Naive B cell (primary cell): ENCODE measurements around the gene AREL1. TPM values are rescaled to one million over a fixed set of nuclear protein-coding genes. Genes with fewer than 3 reads are reported as not detected.
A peak's percentile ranks its signal among the peaks of the same experiment; 100 is the strongest.
"Not testable (repeated sequence)": the region's sequence is repeated elsewhere in the genome, so short reads cannot be mapped to it uniquely, and the experiment has no call there.

Experiments
- ATAC-seq, 2 donors: fragments of 150-1000 bp; cut with Tn5 transposase; 2 replicates each; pipeline ENCODE4 v1.10.0; 2021; ENCODE audit warnings: low read depth in 2 of 2, mild to moderate bottlenecking in 2 of 2, moderate library complexity in 2 of 2
- DNase-seq: peaks from one replicate; pipeline ENCODE4 v3.0.0; 2022
- H3K27ac Mint-ChIP-seq, 6 donors: one replicate each; pipeline ENCODE4 v1.8.0; 2020 to 2022; ENCODE audit warnings: mild to moderate bottlenecking in 6 of 6, mixed read lengths in 6 of 6, moderate library complexity in 5 of 6, inconsistent platforms in 2 of 6
- H3K27me3 Mint-ChIP-seq, 3 donors: one replicate each; pipeline ENCODE4 v1.8.0; 2021 to 2022; ENCODE audit warnings: mixed read lengths in 3 of 3, mild to moderate bottlenecking in 1 of 3
- H3K36me3 Mint-ChIP-seq, 2 donors: one replicate each; pipeline ENCODE4 v1.8.0; 2020 to 2022; ENCODE audit warnings: mixed read lengths in 2 of 2, inconsistent platforms in 1 of 2, mild to moderate bottlenecking in 1 of 2
- H3K4me1 Mint-ChIP-seq, 3 donors: one replicate each; pipeline ENCODE4 v1.8.0; 2020 to 2022; ENCODE audit warnings: mixed read lengths in 3 of 3, inconsistent platforms in 1 of 3, mild to moderate bottlenecking in 1 of 3, moderate library complexity in 1 of 3
- H3K4me3 Mint-ChIP-seq, 8 donors: one replicate each; pipeline ENCODE4 v1.8.0; 2020 to 2022; ENCODE audit warnings: mild to moderate bottlenecking in 8 of 8, mixed read lengths in 8 of 8, moderate library complexity in 8 of 8, inconsistent platforms in 2 of 8
- H3K9me3 Mint-ChIP-seq, 7 donors: one replicate each; pipeline ENCODE4 v1.8.0; 2020 to 2022; ENCODE audit warnings: mixed read lengths in 7 of 7, mild to moderate bottlenecking in 5 of 7, inconsistent platforms in 2 of 7, moderate library complexity in 1 of 7
- polyA plus RNA-seq, 6 donors: library from polyadenylated mRNA; unstranded; fragments of 300-500 nt; fragmentation: Illumina TruSeq; gene quantifications; one replicate each; pipeline ENCODE4 v1.2.3, GENCODE V29; 2021; ENCODE audit warnings: low read depth in 6 of 6

Gene AREL1, protein sequence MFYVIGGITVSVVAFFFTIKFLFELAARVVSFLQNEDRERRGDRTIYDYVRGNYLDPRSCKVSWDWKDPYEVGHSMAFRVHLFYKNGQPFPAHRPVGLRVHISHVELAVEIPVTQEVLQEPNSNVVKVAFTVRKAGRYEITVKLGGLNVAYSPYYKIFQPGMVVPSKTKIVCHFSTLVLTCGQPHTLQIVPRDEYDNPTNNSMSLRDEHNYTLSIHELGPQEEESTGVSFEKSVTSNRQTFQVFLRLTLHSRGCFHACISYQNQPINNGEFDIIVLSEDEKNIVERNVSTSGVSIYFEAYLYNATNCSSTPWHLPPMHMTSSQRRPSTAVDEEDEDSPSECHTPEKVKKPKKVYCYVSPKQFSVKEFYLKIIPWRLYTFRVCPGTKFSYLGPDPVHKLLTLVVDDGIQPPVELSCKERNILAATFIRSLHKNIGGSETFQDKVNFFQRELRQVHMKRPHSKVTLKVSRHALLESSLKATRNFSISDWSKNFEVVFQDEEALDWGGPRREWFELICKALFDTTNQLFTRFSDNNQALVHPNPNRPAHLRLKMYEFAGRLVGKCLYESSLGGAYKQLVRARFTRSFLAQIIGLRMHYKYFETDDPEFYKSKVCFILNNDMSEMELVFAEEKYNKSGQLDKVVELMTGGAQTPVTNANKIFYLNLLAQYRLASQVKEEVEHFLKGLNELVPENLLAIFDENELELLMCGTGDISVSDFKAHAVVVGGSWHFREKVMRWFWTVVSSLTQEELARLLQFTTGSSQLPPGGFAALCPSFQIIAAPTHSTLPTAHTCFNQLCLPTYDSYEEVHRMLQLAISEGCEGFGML
- polyA plus RNA-seq: 10 to 100 TPM in 5 of 6 donors, 1 to 10 TPM in 1; 8.1 to 16.1 (median 13.6) TPM

DNA sequence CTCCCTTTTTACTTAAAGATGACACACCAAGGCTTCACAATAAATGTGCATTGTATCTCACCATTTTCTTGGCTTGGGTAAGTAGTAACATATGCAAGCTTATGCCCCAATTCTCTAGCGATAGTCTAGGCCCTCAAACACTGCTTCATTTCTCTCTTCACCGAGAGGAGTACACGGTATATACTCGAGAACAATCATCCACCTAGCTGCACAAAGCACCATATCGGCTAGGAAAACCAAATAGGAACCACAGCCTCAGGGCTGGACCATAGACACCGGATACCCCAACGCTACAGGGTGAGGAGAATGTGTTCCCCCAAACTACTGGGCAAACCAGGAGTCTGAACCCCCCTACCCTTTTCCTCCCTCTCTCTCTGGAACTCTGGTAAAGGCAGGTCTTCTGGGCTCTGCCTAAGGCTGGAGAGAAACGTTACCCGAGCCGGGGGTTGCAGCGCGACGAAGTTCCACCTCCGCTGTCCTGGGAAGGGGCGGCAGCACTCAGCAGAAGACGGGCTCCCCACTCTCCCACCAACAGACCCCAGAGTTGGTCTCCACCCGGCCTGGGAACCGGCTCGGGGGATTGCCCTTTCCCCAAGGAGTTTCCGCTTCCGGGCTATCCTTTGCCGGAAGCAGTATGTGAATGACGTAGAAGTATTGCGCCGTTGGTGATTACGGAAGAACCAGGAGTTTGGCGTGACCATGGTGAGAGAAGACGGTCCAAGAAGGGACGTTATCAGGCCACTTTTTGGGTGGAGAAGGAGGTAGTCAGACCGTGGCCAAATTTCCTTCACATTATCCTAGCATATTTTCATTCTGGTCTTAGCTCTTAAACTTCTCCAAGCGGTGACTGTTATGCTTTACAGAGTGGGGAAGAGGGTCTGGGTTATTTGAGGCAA is at the start of gene AREL1, which contains the start of gene FCF1:
Gene AREL1, minus strand, starts transcription at position 582 of the 896 bp plus-strand sequence. CDS start 27,465 bp downstream, outside the sequence.
Gene FCF1, plus strand, starts transcription at position 646 of the 896 bp plus-strand sequence. Its CDS starts 54 bp downstream, at position 700.
- H3K27me3 Mint-ChIP-seq: no peaks in the 10 kb centered on the region
- H3K4me1 Mint-ChIP-seq: peaks cover 25 to 40% (median 36%) of the 10 kb centered on the region in 3 donors
- H3K4me3 Mint-ChIP-seq: peak within 1 kb of the TSS; percentile 92 to 97 (median 96)
- ATAC-seq (peak; percentile 96 to 97), DNase-seq (peak; percentile 84)
- H3K36me3 Mint-ChIP-seq: peaks cover 7 to 12% of the 10 kb centered on the region in 2 donors
- H3K27ac Mint-ChIP-seq: peak within 1 kb of the TSS; percentile 91 to 99 (median 98)
- no peaks in the 10 kb centered on the region for H3K9me3 Mint-ChIP-seq

DNA sequence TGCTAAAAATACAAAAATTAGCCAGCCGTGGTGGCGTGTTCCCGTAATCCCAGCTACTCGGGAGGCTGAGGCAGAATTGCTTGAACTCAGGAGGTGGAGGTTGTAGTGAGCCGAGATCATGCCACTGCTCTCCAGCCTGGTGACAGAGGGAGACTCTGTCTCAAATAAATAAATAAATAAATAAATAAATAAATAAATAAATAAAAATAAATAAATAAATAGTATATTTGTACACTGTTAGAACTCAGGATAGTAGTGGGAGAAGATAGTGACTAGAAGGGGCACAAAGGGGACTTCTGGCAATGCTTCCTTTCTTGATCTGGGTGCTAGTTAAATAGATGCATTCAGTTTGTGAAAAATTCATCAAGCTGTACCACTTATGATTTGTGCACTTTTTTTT is 45.6 kb upstream of the AREL1 start:
- not testable (repeated sequence) for ATAC-seq, H3K27ac Mint-ChIP-seq, H3K9me3 Mint-ChIP-seq, H3K36me3 Mint-ChIP-seq, DNase-seq, H3K4me3 Mint-ChIP-seq, H3K27me3 Mint-ChIP-seq
- peaks cover 6 to 12% (median 6%) of the 10 kb centered on the region in 3 donors for H3K4me1 Mint-ChIP-seq

DNA sequence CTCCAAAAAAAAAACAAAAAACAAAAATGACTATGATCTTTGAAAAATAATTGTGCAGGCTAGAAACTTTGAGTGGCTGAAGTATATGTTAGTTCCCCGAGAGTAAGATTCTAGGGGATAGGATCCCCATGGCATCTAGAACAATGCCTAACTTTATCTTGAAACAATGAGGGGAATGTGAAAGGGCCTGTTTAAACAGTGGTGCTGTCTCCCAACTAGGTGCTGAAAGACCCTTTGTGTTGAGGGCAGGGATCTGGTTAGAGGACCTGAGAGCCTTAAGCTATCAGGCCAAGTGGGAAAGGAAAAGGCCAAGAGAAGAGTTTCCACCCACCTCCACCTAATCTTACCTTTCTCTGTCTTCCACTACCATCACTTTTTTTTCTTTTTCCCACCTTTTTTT is 43.4 kb upstream of the AREL1 start:
- Mint-ChIP-seq H3K27me3 (no peaks in the 10 kb centered on the region), H3K4me3 (no peak overlapping the region), H3K4me1 (no peaks in the 10 kb centered on the region), H3K27ac (no peak overlapping the region), H3K9me3 (peaks cover 5 to 21% (median 15%) of the 10 kb centered on the region in 7 donors), H3K36me3 (peaks cover 0 to 17% of the 10 kb centered on the region in 2 donors)
- no peak for ATAC-seq
- DNase-seq: no peak

DNA sequence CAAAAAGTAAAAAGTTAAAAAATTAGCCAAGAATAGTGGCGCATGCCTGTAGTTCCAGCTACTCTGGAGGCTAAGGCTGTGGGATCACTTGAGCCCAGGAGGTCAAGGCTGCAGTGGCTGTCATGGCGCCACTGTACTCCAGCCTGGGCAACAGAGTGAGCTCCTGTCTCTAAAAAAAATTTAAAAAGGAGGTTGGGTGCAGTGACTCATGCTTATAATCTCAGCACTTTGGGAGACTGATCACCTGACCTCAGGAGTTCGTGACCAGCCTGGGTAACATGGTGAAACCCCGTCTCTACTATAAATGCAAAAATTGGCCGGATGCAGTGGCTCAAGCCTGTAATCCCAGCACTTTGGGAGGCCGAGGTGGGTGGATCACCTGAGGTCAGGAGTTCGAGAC is 42.0 kb upstream of the AREL1 start:
- H3K4me1 Mint-ChIP-seq: no peaks in the 10 kb centered on the region
- no peaks in the 10 kb centered on the region for H3K27me3 Mint-ChIP-seq
- peaks cover 0 to 17% of the 10 kb centered on the region in 2 donors for H3K36me3 Mint-ChIP-seq
- H3K4me3 Mint-ChIP-seq: no peak overlapping the region
- ATAC-seq: no peak
- no peak for DNase-seq
- H3K9me3 Mint-ChIP-seq: peaks cover 5 to 21% (median 15%) of the 10 kb centered on the region in 7 donors
- H3K27ac Mint-ChIP-seq: no peak overlapping the region

DNA sequence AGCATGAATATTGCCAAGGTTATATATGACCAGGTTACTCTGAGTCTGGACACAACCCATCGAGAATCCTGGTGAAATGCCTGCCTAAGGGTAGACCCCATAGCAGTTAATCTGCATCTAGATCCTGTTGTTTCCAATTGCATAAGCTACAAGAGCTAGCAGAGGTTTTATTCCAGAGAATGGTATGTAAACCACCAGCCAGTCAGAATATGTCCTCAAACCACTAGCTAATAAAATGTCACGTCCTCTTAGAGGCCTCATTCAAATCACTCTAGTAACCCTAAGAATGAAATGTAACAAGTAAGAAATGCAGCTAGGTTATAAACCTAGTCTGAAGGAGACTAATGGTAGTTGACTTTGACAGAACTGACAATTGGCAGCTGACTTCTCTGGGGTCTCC is 41.3 kb upstream of the AREL1 start:
- Mint-ChIP-seq H3K36me3 (peaks cover 0 to 17% of the 10 kb centered on the region in 2 donors), H3K27me3 (no peaks in the 10 kb centered on the region), H3K4me3 (no peak overlapping the region), H3K9me3 (peaks cover 5 to 21% (median 15%) of the 10 kb centered on the region in 7 donors), H3K27ac (no peak overlapping the region), H3K4me1 (no peaks in the 10 kb centered on the region)
- DNase-seq (no peak), ATAC-seq (no peak)

DNA sequence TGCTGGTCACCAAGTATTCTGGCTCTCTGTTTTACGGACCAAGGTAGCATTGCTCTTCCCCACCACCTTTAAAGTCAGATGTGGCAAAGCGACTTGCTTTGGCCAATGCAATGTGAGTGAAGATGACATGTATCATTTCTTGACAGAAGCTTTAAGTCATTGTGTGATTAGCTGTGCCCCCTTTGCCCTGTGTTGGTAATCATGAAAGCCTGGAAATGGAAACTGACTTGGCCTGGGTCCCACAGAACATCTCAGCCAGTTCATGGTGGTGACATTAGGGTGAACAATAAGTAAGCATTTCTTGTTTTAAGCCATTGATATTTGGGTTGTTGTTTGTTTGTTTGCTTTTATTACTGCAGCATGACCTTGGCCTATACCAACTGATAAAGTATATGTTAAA is 34.4 kb upstream of the AREL1 start:
- H3K36me3 Mint-ChIP-seq: peaks cover 0 to 9% of the 10 kb centered on the region in 2 donors

DNA sequence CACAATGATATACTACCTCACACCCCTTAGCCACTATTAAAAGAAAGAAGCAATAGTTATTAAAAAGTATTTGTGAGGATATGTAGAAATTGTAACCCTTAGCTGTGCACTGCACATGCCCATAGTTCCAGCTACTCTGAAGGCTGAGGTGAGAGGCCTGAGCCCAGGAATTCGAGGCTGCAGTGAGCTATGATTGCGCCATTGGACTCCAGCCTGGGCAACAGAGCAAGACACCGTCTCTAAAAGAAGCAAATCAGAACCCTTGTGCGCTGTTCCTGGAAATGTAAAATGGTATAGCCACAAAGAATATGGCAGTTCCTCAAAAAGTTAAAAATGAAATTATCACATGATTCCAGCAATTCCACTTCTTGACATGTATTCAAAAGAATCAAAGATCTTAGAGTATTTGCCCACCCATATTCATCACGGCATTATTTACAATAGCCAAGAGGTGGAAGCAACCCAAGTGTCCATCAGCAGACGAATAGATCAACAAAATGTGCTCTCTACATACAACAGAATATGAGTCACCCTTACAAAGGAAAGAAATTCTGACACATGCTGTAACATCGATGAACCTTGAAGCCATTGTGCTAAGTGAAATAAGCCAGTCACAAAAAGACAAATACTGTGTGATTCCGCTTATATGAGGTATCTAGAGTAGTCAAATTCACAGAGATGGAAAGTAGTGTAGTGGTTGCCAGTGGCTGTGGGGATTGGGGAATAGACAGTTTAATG is 26.6 kb upstream of the AREL1 start:
- H3K9me3 Mint-ChIP-seq: no peaks in the 10 kb centered on the region
- no peaks in the 10 kb centered on the region for H3K4me1 Mint-ChIP-seq
- no peaks in the 10 kb centered on the region for H3K27me3 Mint-ChIP-seq
- no peak overlapping the region for H3K27ac Mint-ChIP-seq
- DNase-seq: no peak
- H3K36me3 Mint-ChIP-seq: peaks cover 0 to 20% of the 10 kb centered on the region in 2 donors
- H3K4me3 Mint-ChIP-seq: no peak overlapping the region
- ATAC-seq: no peak

More for the DNA sequence above, 34.4 kb upstream of the AREL1 start:
- H3K4me1 Mint-ChIP-seq: no peaks in the 10 kb centered on the region
- H3K9me3 Mint-ChIP-seq: peaks cover 2 to 7% (median 6%) of the 10 kb centered on the region in 7 donors
- no peak overlapping the region for H3K4me3 Mint-ChIP-seq
- H3K27me3 Mint-ChIP-seq: no peaks in the 10 kb centered on the region
- ATAC-seq: no peak
- H3K27ac Mint-ChIP-seq: no peak overlapping the region
- no peak for DNase-seq

DNA sequence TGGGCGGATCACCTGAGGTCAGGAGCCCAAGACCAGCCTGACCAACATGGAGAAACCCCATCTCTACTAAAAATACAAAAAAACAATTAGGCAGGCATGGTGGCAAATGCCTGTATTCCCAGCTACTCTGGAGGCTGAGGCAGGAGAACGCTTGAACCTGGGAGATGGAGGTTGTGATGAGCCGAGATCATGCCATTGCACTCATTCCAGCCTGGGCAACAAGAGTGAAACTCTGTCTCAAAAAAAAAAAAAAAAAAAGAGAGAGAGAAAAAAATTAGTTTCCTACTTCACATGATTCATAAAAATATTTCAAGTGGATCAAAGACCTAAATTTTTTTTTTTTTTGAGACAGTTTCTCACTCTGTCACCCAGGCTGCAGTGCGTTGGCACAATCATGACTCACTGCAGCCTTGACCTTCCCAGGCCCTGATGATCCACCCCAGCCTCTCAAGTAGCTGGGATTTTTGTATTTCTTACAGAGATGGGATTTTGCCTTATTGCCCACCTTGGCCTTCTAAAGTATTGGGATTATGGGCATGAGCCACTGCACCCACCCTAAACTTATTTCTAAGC is 25.0 kb upstream of the AREL1 start:
- no peaks in the 10 kb centered on the region for H3K27me3 Mint-ChIP-seq
- DNase-seq: no peak
- no peaks in the 10 kb centered on the region for H3K9me3 Mint-ChIP-seq
- H3K4me1 Mint-ChIP-seq: no peaks in the 10 kb centered on the region
- no peak overlapping the region for H3K4me3 Mint-ChIP-seq
- H3K27ac Mint-ChIP-seq: no peak overlapping the region
- peaks cover 0 to 29% of the 10 kb centered on the region in 2 donors for H3K36me3 Mint-ChIP-seq
- no peak for ATAC-seq

DNA sequence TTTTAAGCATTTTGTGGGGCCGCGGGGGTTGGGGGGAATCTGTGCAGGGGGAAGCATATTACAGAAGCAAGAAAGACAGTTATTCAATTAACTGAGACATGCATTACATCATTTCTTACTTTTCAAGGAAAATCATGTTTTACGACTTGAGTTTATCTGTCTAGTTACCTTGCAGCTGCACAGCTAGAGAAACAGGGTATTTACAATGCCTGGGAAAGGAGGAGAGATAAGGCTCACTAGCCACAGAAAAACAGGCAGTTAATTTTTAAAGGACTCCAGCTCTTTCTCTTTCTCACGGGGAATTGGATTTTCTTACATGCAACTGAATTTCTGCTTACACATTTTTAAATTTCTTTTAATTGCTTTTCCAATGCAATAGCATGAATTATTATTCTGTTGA is 22.2 kb upstream of the AREL1 start:
- DNase-seq (no peak), ATAC-seq (no peak)
- Mint-ChIP-seq H3K27ac (no peak overlapping the region), H3K36me3 (peaks cover 8 to 34% of the 10 kb centered on the region in 2 donors), H3K9me3 (no peaks in the 10 kb centered on the region), H3K27me3 (no peaks in the 10 kb centered on the region), H3K4me3 (no peak overlapping the region), H3K4me1 (no peaks in the 10 kb centered on the region)

DNA sequence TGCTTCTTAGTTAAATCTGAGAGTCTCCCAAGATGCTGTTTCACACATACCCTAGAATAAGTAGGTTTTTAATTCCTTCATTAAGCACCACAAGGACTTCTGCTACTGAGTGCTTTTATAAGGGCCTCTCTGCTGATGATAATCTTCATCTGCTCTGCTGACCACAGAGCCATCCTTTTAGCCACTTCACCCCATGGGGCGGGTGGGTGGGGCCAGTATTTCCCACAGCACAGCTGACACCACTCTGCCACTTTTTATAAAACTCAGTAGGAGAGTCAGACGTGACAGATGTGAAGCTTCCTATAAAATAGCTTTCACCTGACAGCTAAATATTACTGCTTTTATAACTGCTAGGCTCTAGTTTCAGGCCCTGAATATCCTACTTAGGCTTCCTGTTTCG is 20.3 kb upstream of the AREL1 start:
- H3K4me3 Mint-ChIP-seq: no peak overlapping the region

DNA sequence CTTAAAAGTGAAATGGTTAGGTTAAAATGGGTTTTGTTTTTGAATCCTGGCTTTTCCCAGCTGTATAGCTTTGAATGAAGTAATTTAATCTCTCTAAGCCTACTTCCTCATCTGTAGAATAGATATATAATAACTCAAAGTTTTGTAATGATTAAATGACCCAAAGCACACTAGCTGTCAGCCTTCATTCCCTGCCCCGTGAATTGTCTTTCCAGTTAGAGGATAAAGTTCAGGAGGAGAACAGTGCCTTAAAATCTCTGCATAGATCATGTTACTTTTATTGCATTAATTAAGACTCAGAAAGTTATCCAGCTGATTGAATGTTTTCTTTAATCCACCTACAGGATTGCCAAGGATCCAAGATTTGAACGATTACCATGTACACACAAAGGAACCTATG is 19.5 kb upstream of the AREL1 start:
- no peak for ATAC-seq
- no peak overlapping the region for H3K4me3 Mint-ChIP-seq
- no peak for DNase-seq
- H3K27ac Mint-ChIP-seq: no peak overlapping the region
- peaks cover 8 to 29% of the 10 kb centered on the region in 2 donors for H3K36me3 Mint-ChIP-seq
- H3K27me3 Mint-ChIP-seq: no peaks in the 10 kb centered on the region
- H3K9me3 Mint-ChIP-seq: no peaks in the 10 kb centered on the region
- no peaks in the 10 kb centered on the region for H3K4me1 Mint-ChIP-seq

More for the DNA sequence above, 20.3 kb upstream of the AREL1 start:
- Mint-ChIP-seq H3K9me3 (no peaks in the 10 kb centered on the region), H3K27ac (no peak overlapping the region), H3K27me3 (no peaks in the 10 kb centered on the region), H3K36me3 (peaks cover 8 to 30% of the 10 kb centered on the region in 2 donors), H3K4me1 (no peaks in the 10 kb centered on the region)
- DNase-seq: no peak
- ATAC-seq: no peak

DNA sequence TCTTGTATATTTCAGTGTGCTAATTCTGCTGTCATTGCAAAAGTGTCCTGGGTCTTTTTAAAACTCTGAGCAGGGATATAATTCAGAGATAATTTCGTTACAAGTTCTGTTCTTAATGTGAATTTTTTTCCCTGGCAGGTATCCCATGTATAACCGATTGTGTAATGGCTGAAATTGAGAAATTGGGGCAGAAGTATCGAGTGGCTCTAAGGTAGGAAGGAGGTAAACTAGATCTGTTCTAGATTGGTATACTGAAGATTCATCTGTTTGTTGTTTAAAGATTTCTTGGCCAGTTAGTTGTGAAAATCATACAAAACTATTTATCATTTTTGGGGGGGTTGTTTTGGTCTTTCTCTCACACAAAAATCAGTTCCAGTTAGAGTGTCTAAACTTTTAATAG is 10.3 kb upstream of the AREL1 start:
- Mint-ChIP-seq H3K27ac (peak overlapping the region in 3 of 6 donors; percentile 31 to 72 (median 49)), H3K4me3 (no peak overlapping the region), H3K27me3 (no peaks in the 10 kb centered on the region), H3K9me3 (peaks cover 0 to 3% (median 0%) of the 10 kb centered on the region in 7 donors), H3K36me3 (peaks cover 3 to 9% of the 10 kb centered on the region in 2 donors), H3K4me1 (peaks cover 0 to 5% (median 2%) of the 10 kb centered on the region in 3 donors)
- no peak for DNase-seq
- no peak for ATAC-seq
